ENCODE data around the gene BACE2.
"Not testable (repeated sequence)": the region's sequence is repeated elsewhere in the genome, so short reads cannot be mapped to it uniquely, and the experiment has no call there.

The BACE2 gene

GRCh38 chr21:41242238-41242829 lies 74.4 kb downstream of the BACE2 start:
- Histone ChIP-seq H3K4me3 (replicated peaks; ENCODE audit: insufficient read depth, low read length) (no peak overlapping the region), H3K27me3 (ENCODE audit: insufficient read depth, poor library complexity, severe bottlenecking) (no peaks in the 10 kb centered on the region), H3K27ac (replicated peaks) (no peak overlapping the region)
- DNase-seq (ENCODE audit: low read depth in 1 of 2, low spot score in 1 of 2): no peak
- no peak for TF ChIP-seq SPI1 (IDR thresholded peaks at IDR 0.05; ENCODE audit: borderline replicate concordance, low read depth)
- no peak for TF ChIP-seq REST (IDR thresholded peaks at IDR 0.05; ENCODE audit: insufficient replicate concordance, low read depth)
- no peak for TF ChIP-seq CTCF (IDR thresholded peaks at IDR 0.05; ENCODE audit: insufficient read depth, low read length)
- TF ChIP-seq POLR2AphosphoS5 (IDR thresholded peaks at IDR 0.05; ENCODE audit: low read depth): no peak
- TF ChIP-seq GABPA (IDR thresholded peaks at IDR 0.05; ENCODE audit: low read depth): no peak

- H3K4me3 ChIP-seq (replicated peaks; ENCODE audit: insufficient read depth, low read length): no peak overlapping the region
- H3K27me3 ChIP-seq (ENCODE audit: insufficient read depth, poor library complexity, severe bottlenecking): no peaks in the 10 kb centered on the region
- no peak overlapping the region for H3K27ac ChIP-seq (replicated peaks)
- TF ChIP-seq GABPA (IDR thresholded peaks at IDR 0.05; ENCODE audit: low read depth) (no peak), CTCF (IDR thresholded peaks at IDR 0.05; ENCODE audit: insufficient read depth, low read length) (no peak), SPI1 (IDR thresholded peaks at IDR 0.05; ENCODE audit: borderline replicate concordance, low read depth) (no peak), REST (IDR thresholded peaks at IDR 0.05; ENCODE audit: insufficient replicate concordance, low read depth) (no peak), POLR2AphosphoS5 (IDR thresholded peaks at IDR 0.05; ENCODE audit: low read depth) (no peak)
- DNase-seq (ENCODE audit: low read depth in 1 of 2, low spot score in 1 of 2): no peak
These were observed 75.1 kb downstream of the BACE2 start for GRCh38 chr21:41243107-41243506.

GRCh38 chr21:41244266-41244880 lies 76.4 kb downstream of the BACE2 start:
- not testable (repeated sequence) for H3K27ac ChIP-seq (replicated peaks); H3K4me3 ChIP-seq (replicated peaks; ENCODE audit: insufficient read depth, low read length); H3K27me3 ChIP-seq (ENCODE audit: insufficient read depth, poor library complexity, severe bottlenecking); DNase-seq (ENCODE audit: low read depth in 1 of 2, low spot score in 1 of 2)

- DNase-seq (ENCODE audit: low read depth in 1 of 2, low spot score in 1 of 2): no peak
- no peaks in the 10 kb centered on the region for H3K27me3 ChIP-seq (ENCODE audit: insufficient read depth, poor library complexity, severe bottlenecking)
- no peak overlapping the region for H3K4me3 ChIP-seq (replicated peaks; ENCODE audit: insufficient read depth, low read length)
- TF ChIP-seq CTCF (IDR thresholded peaks at IDR 0.05; ENCODE audit: insufficient read depth, low read length): no peak
- no peak for TF ChIP-seq GABPA (IDR thresholded peaks at IDR 0.05; ENCODE audit: low read depth)
- no peak for TF ChIP-seq REST (IDR thresholded peaks at IDR 0.05; ENCODE audit: insufficient replicate concordance, low read depth)
- no peak for TF ChIP-seq POLR2AphosphoS5 (IDR thresholded peaks at IDR 0.05; ENCODE audit: low read depth)
- TF ChIP-seq SPI1 (IDR thresholded peaks at IDR 0.05; ENCODE audit: borderline replicate concordance, low read depth): no peak
- H3K27ac ChIP-seq (replicated peaks): no peak overlapping the region
These were observed 77.7 kb downstream of the BACE2 start for GRCh38 chr21:41245509-41246135.
